HG03439 (cell line): Measurements from ENCODE around the gene TBCE.
"Not testable (repeated sequence)": the region's sequence is repeated elsewhere in the genome, so short reads cannot be mapped to it uniquely, and the experiment has no call there.

Experiments
- ATAC-seq: cut with Tn5 transposase; IDR thresholded peaks from one replicate; pipeline ENCODE4 v1.9.1; 2021; ENCODE audit warnings: mild to moderate bottlenecking, moderate library complexity; ENCODE audit not compliant: unreplicated experiment

TBCE gene

DNA sequence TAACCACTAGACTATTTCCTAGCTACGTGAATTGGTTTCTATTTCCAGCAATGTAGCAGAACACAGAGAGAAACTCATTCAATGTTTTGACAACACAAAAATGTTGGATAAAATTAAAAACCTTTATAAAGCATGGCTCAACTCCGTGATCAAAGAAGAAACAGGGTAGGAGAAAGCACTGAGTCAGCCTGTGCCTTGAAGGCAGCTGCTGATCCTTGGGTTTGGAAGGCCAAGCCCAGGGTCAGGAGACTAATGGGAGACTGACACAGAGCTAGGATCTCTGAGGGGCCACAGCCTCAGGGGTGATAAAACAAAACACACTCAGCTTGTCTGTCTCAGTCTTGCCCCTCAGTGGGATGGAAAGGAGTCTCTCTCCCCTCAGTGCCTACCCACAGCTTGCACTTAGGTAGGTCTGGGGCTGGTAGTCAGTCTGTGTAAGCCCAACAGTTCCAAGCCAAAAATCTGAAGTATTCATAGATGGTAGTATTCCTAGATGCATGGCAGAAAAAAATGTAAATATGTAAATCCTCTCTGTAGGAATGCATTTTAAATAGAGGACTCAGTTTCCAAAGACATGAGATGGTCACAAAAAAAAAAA lies 83.8 kb downstream of the TBCE start:
- ATAC-seq = no peak

DNA sequence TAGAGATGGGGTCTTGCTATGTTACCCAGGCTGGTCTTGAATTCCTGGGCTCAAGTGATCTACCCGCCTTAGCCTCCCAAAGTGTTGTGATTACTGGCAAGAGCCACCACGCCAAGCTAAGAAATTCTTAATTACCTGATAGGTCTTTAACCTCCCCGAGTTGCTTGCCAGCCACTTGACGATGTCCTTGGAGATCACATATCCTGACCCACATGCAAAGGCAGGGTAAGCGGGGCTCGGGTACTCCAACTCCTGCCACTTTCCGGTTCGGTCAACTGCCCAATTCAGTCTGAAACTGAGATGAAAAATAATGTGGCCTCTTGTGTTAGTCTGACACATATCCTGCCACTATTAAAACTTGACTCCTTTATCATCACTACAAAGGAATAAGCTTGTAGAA lies 86.8 kb downstream of the TBCE start:
- no peak for ATAC-seq

DNA sequence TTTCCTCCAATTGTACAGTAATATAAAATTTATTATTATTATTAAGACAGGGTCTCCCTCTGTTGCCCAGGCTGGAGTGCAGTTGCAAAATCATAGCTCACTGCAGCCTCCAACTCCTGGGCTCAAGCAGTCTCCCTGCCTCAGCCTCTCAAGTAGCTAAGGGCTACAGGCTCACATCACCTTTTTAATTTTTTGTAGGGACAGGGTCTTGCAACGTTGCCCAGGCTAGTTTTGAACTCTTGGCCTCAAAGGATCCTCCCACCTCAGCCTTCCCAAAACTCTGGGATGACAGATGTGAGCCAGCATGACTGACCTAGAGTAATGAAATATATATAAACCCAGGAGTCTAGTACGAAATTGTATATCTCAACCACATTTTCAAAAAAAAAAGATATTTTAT lies 87.9 kb downstream of the TBCE start:
- ATAC-seq = no peak

DNA sequence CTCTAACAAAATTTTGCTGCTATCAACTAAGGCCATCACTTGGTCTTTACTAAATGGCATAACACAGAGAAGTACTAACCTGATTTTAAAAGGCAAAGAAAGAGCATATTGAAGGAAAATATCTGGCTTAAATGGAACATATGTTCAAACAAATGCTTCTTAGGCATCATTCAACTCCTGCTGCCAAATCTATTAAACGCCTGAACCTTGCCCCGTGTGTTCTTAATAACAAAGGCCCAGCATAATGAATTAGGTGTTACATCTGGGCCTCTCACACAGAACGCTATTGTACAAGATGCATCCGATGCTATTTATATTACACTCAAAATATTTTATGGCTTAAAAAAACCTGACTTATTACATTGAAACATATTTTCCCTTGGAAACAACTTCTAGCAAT lies 88.6 kb downstream of the TBCE start:
- ATAC-seq = no peak

DNA sequence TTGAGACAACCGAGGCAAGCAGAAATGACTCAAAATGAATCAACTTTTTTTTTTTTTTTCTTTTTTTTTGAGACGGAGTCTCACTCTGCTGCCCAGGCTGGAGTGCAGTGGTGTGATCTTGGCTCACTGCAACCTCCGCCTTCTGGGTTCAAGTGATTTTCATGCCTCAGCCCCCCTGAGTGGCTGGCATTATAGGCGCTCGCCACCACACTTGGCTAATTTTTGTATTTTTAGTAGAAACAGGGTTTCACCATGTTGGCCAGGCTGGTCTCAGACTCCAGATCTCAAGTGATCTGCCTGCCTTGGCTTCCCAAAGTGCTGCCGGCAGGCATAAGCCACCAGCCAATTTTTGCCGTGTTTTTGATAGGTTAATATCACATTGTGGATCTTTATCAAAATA lies 90.6 kb downstream of the TBCE start:
- not testable (repeated sequence) for ATAC-seq

DNA sequence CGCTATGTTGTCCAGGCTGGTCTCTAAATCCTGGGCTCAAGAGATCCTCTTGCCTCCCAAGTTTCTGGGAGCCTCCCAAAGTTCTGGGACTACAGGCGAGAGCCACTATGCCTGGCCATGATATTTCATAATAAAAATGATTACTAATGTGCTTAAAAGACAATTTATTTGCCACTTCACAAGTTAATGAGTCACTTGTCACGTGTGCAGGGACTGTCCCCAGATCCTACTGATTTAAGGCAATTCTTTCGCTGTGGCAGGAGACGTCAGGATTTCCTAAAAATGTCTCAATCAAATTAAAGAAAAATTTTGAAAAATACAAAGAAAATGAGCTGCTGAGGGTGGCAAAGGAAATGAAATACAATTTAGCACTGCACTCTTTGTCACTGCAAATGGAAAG lies 93.5 kb downstream of the TBCE start:
- no peak for ATAC-seq

DNA sequence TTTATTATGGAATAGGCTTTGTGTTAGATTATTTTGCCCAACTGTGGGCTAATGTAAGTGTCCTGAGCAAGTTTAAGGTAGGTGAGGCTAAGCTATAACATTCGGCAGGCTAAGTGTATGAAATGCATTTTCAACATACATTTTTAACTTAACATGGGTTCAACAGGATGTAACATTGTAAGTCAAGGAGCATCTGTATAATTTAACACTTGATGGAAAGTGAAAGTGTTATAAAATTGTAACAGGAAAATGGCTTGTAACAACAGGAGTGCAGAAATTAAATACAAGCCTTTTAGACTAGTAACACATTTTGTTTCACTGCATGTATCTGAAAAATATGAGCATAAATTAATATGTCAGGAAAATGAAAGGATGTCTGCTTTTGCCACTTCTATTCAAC lies 94.7 kb downstream of the TBCE start:
- ATAC-seq = no peak

DNA sequence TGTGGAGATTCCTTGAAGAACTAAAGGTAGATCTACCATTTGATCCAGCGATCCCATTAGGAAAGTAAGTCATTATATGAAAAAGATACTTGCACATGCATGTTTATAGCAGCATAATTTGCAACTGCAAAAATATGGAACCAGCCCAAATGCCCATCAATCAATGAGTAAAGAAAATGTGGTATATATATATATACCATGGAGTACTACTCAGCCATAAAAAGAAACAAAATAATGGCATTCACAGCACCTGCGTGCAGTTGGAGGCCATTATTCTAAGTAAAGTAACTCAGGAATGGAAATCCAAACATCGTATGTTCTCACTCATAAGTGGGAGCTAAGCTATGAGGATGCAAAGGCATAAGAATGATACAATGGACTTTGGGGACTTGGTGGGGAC lies 95.6 kb downstream of the TBCE start:
- not testable (repeated sequence) for ATAC-seq

DNA sequence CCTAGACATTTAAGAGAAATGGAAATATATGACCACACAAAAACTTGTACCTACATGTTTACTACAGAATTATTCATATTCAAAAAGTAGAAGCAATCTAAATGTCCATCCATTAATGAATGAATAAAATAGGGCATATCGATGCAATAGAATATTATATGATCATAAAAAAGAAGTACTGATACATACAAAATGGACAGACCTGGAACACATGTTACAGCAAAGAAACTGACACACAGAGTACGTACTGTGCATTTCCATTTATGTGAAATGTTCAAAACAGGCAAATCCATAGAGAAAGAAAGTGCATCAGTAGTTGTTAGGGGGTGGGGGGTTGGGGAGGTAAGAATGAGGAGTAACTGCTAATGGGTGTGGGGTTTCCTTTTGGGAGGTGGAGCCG lies 97.8 kb downstream of the TBCE start:
- ATAC-seq = no peak

DNA sequence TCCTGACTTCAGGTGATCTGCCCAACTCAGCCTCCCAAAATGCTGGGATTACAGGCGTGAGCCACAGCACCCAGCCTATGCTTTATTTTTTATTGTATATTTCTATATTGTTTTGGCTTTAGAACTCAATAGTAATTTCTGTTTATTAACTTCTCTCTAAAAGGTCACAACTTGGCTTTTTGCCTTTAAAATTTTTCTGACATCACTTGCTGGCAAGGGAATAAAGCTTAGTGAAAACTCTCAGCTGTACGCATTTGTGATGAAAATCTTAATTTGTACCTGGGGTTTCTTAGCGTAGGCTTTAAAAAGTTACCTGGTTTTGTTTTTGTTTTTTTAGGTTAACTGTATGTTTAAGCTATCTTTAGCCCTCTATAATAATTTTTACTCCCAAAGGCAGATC lies 100.8 kb downstream of the TBCE start:
- no peak for ATAC-seq

DNA sequence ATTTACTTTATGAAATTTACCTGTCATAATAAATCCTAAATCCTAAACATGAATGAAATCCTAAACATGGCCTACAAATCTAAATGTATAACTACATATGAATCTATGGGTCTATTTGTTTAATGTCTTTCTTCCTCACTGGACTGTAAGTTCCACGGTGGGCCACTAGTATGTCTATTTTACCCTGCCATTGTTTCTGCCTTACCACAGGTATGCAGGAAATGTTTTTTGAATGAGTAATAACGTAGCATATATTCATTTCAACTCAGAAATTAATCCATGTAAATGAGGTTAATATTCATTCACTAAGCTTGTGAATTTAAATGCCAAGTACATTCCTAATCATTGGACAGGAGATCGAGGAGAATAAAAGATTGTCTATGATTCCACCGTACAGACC lies 101.7 kb downstream of the TBCE start:
- no peak for ATAC-seq

DNA sequence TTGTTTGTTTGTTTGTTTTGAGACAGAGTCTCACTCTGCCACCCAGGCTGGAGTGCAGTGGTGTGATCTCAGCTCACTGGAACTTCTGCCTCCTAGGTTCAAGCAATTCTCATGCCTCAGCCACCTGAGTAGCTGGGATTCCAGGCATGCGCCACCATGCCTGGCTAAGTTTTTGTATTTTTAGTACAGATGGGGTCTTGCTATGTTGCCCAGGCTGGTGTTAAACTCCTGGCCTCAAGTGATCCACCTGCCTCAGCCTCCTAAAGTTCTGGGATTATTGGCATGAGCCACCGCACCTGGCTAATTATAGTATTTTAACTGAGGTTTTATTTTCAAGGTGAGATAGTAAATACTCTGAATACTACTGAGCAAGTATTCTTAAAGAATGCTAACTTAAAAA lies 102.7 kb downstream of the TBCE start:
- ATAC-seq = not testable (repeated sequence)

DNA sequence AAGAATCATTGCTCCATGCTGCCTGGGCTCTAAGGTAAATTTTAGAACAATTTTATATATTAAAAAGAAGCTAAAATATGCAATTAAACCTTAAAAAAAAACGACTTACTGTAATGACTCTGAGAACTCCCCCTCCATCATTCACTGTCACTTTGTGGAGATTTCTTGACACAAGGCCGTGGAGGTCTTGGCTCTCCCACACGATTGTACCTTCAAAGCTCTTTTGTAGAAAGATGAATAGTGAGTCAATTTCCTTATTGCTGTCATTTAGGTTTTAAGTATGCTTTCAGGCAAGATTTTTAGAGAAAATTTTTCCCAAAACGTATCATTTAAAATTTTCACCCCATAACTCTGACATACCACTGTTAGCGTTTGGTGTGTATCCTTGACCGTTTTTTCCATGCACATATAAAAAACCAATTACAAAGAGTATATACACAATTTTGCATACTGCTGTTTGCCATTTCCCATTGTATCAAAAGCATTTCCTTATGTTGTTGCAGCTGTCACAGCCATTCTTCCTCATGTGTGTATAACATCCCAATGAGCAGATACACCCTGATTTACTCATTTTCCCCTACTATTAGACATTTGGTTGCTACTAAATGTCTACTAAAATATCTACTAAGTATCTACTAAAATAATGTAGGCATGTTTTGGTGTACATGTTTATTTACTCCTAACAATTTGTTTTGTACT lies 103.7 kb downstream of the TBCE start:
- ATAC-seq = no peak

DNA sequence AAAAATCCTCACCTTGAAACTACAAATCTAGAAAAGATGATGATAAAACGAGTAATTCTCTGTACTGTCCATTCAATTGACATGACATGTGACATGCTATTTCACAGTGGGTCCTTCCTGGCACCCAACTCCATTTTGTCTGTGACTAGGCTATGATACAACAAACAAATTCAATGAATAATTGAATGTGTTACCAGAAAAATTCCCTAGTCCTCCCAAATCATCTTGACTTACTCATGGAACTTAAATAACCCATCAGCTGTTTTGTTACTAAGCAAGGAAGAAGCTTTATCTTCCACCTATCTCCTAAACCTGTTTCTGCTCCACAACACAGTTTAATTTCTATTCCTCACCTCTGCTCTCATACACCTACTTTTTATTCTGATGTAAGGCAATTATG lies 106.6 kb downstream of the TBCE start:
- no peak for ATAC-seq

DNA sequence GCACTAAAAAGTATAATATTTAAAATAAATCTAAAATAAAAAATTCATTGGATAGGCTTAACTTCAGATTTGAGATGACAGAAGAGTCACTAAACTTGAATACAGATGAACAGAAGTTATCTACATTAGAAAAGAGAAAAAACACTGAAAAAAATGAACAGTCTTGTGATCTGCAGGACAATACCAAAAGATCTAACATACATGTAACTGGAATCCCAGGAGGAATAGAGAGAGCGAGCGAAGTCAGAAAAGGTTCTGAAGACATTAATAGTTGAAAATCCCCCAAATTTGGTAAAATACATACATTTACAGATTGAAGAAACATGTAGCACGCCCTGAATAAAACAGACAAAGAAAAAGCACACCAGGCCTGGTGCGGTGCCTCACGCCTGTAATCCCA lies 115.9 kb downstream of the TBCE start:
- no peak for ATAC-seq

DNA sequence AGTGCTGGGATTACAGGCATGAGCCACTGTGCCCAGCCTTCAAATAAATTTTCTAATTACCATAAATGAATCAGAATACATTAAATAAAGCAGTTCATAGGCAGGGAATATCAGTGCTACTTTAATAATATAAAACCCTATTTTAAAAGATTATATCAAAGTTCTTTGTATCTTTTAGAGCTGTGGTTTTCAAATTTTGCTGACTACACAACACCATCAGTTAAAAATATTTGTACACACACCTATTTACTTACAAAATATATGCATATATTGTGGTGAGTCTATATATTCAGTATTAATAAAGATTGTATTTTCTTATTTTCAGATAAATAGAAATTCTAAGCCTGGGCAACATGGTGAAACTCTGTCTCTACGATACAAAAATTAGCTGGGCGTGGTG lies 118.3 kb downstream of the TBCE start:
- no peak for ATAC-seq

DNA sequence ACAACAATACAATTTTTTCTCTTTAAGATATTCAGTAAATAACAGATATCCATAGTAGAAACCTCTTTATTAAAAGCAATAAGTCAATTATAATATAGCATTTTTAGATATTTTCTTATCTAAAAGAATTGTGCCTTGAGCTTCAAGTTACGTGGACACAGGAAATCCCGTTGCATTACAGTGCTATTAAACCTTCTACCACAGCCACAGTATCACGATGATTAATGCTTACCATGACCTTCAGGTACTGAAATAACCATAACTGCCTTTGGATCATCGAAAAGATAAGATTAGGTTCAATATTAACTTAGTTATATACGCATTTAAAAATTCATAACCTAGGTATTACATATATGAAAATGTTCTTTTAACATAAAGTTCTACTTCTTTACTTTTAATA lies 119.1 kb downstream of the TBCE start:
- ATAC-seq = no peak

DNA sequence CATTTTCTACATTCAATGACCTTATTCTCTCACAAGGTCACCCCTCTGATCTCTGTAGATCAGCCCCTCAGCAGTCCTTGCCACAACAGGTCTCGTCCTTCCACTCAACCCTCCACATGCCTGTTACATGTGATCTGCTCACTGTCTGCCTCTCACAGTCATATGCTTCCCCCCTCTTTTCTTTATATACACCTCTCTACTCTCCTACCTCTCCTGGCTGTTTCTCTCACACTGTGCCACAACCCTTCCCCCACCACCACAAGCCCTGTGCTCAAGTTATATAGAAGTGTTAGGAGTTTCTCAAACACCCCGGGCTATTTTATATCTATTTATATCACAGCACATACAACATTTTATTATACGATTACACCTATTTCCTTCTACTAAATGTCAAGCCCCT lies 124.4 kb downstream of the TBCE start:
- no peak for ATAC-seq

DNA sequence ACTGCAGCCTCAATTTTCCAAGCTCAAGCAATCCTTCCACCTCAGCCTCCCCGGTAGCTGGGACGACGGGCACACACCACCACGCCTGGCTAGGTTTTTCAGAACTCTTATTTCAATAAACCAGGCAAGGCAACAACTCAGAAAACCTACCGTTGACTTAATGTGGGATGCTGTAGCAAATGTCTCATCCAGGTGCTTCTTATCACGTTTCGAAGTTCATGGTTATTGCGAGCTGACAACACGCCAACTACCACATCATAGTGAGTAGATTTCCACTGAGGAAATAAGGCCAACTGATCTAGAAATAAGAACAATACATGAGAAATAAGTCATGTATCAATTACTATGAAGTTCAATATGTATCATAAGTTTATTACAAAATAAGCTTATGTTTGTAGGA lies 127.3 kb downstream of the TBCE start:
- no peak for ATAC-seq

DNA sequence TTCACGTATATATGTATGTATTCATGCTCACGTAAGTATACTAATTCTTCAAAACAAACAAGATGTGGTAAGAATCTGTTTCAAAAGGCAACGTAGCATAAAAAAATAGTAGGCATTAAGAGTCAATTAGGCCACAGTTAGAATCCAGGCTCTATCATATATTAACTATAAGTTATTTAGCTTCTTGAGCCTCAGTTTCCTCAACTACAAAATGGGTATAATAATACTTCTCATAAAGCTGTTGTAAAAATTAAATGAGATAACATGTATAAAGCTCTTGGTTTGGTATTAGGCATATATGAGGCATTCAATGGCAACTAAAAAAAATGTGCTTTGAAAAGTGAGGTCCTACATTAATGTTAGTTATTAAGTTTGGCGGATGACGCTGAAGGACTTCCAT lies 127.8 kb downstream of the TBCE start:
- ATAC-seq = no peak

DNA sequence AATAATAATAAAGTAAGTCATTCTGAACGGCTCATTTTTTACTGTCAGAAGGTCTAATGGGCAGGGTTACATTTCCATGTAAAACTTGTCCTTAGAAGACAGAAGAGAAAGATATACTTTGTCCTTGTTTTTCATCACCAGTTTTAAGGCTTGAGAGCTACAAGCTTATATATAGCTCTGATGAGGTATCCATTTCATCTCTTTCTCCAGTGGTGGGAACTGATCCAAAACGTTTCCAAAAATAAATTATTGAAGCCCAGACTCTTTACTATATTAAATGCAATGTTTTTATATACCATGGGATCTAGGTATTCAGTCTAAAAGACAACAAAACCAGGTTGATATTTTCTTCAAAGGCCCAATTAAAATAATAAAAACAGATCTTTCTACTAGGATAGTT lies 128.3 kb downstream of the TBCE start:
- ATAC-seq = no peak

DNA sequence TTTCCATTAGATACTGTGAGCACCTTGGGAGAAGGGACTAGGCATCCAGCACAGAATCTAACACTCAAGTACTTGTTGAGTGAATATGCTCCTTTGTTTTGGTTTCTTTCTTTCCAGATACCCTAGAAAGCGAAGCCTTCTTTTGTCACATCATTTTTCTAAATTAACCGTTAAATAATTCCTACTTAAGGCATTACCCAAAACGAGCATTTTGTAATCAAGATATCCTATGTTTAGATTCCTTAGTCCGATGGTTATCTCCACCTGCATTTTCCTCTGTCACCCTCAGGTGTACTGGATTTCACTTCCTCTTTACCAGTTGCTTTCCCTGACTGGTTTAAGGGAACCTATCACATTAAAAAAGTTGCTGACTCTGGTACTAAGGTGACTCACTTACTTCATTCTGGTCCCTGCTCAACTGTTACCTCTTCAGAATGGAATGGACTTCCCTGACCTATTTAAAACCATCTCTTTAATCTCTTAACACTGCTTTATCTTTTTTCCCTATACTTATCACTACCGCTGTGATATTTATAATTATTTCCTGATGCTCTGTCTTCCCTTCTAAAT lies 133.8 kb downstream of the TBCE start:
- no peak for ATAC-seq
